ENCODE results near the gene TMUB1. TPM values are rescaled to one million over a fixed set of nuclear protein-coding genes. Genes with fewer than 3 reads are reported as not detected.

Gene TMUB1
- total RNA-seq, 3 donors from 2014 or later (not counting 1 experiment from before 2014, with no cell fraction given), result 44.1 to 49.8 (median 47.3) TPM

GRCh38 chr7:151129117-151129959 is 46.0 kb upstream of the TMUB1 start:
- H3K4me3 ChIP-seq (ENCODE audit: low read length), result no peak overlapping the region
- no peak overlapping the region for H3K27ac ChIP-seq (ENCODE audit: low read length)
- H3K27ac Mint-ChIP-seq, result no peak overlapping the region
- no peaks in the 10 kb centered on the region for H3K9me3 ChIP-seq (ENCODE audit: control insufficient read depth, insufficient read depth, low read length)
- WGBS (ENCODE audit: insufficient coverage), result 91% methylated on average over 27 of the region's 28 CpGs
- no peak for ATAC-seq
- H3K27me3 ChIP-seq (ENCODE audit: control insufficient read depth, insufficient read depth, low read length), result no peaks in the 10 kb centered on the region
- no peaks in the 10 kb centered on the region for H3K9me3 Mint-ChIP-seq
- intact Hi-C loops (cut with micrococcal nuclease), result no loop called here
- H3K4me1 ChIP-seq (ENCODE audit: control insufficient read depth, insufficient read depth, low read length), result no peaks in the 10 kb centered on the region
- no peak for TF ChIP-seq CTCF (IDR thresholded peaks at IDR 0.05)
- H3K36me3 Mint-ChIP-seq, result no peaks in the 10 kb centered on the region
- peaks cover 8% of the 10 kb centered on the region for H3K36me3 ChIP-seq (ENCODE audit: control insufficient read depth, insufficient read depth, low read length)
- H3K4me1 Mint-ChIP-seq, result no peaks in the 10 kb centered on the region
- no peak for DNase-seq
- no peaks in the 10 kb centered on the region for H3K27me3 Mint-ChIP-seq (ENCODE audit: low read depth in 2 of 2)
- no peak overlapping the region for H3K4me3 Mint-ChIP-seq

GRCh38 chr7:151128716-151129115 is 45.4 kb upstream of the TMUB1 start:
- Histone ChIP-seq H3K27ac (ENCODE audit: low read length) (no peak overlapping the region), H3K36me3 (ENCODE audit: control insufficient read depth, insufficient read depth, low read length) (peaks cover 7% of the 10 kb centered on the region), H3K4me1 (ENCODE audit: control insufficient read depth, insufficient read depth, low read length) (no peaks in the 10 kb centered on the region), H3K27me3 (ENCODE audit: control insufficient read depth, insufficient read depth, low read length) (no peaks in the 10 kb centered on the region), H3K9me3 (ENCODE audit: control insufficient read depth, insufficient read depth, low read length) (no peaks in the 10 kb centered on the region), H3K4me3 (ENCODE audit: low read length) (no peak overlapping the region)
- Mint-ChIP-seq H3K4me1 (no peaks in the 10 kb centered on the region), H3K9me3 (no peaks in the 10 kb centered on the region), H3K4me3 (no peak overlapping the region), H3K27ac (no peak overlapping the region), H3K36me3 (no peaks in the 10 kb centered on the region), H3K27me3 (ENCODE audit: low read depth in 2 of 2) (no peaks in the 10 kb centered on the region)
- TF ChIP-seq CTCF (IDR thresholded peaks at IDR 0.05), result no peak
- ATAC-seq (no peak), DNase-seq (no peak)
- intact Hi-C loops (cut with micrococcal nuclease), result no loop called here
- WGBS (ENCODE audit: insufficient coverage), result 78% methylated on average over 7 of the region's 8 CpGs

GRCh38 chr7:151128144-151128543 is 44.9 kb upstream of the TMUB1 start:
- H3K4me3 Mint-ChIP-seq, result no peak overlapping the region
- no peaks in the 10 kb centered on the region for H3K36me3 Mint-ChIP-seq
- no peaks in the 10 kb centered on the region for H3K4me1 ChIP-seq (ENCODE audit: control insufficient read depth, insufficient read depth, low read length)
- no peak overlapping the region for H3K27ac Mint-ChIP-seq
- 80% methylated on average over 14 of the region's 14 CpGs for WGBS (ENCODE audit: insufficient coverage)
- H3K27ac ChIP-seq (ENCODE audit: low read length), result no peak overlapping the region
- no peaks in the 10 kb centered on the region for H3K9me3 Mint-ChIP-seq
- H3K36me3 ChIP-seq (ENCODE audit: control insufficient read depth, insufficient read depth, low read length), result peaks cover 7% of the 10 kb centered on the region
- intact Hi-C loops (cut with micrococcal nuclease), result no loop called here
- no peaks in the 10 kb centered on the region for H3K9me3 ChIP-seq (ENCODE audit: control insufficient read depth, insufficient read depth, low read length)
- TF ChIP-seq CTCF (IDR thresholded peaks at IDR 0.05), result no peak
- H3K27me3 ChIP-seq (ENCODE audit: control insufficient read depth, insufficient read depth, low read length), result no peaks in the 10 kb centered on the region
- H3K27me3 Mint-ChIP-seq (ENCODE audit: low read depth in 2 of 2), result no peaks in the 10 kb centered on the region
- ATAC-seq (no peak), DNase-seq (no peak)
- H3K4me1 Mint-ChIP-seq, result no peaks in the 10 kb centered on the region
- H3K4me3 ChIP-seq (ENCODE audit: low read length), result no peak overlapping the region

All from natural killer cell (primary cell).